K562 treated with DMSO at 1 percent for 24 hours (cell line): ENCODE results near the gene ASCL2. TPM values are rescaled to one million over a fixed set of nuclear protein-coding genes. Genes with fewer than 3 reads are reported as not detected.

Experiments
- total RNA-seq: library from RNA; unstranded; fragments of 300-600 nt; gene quantifications from 2 replicates; pipeline ENCODE4 v1.2.3, GENCODE V29; 2022; ENCODE audit warnings: low read depth; ENCODE audit not compliant: insufficient read depth

Gene ASCL2, protein sequence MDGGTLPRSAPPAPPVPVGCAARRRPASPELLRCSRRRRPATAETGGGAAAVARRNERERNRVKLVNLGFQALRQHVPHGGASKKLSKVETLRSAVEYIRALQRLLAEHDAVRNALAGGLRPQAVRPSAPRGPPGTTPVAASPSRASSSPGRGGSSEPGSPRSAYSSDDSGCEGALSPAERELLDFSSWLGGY
- 0.34 and 0.36 TPM in 2 replicates for total RNA-seq

DNA sequence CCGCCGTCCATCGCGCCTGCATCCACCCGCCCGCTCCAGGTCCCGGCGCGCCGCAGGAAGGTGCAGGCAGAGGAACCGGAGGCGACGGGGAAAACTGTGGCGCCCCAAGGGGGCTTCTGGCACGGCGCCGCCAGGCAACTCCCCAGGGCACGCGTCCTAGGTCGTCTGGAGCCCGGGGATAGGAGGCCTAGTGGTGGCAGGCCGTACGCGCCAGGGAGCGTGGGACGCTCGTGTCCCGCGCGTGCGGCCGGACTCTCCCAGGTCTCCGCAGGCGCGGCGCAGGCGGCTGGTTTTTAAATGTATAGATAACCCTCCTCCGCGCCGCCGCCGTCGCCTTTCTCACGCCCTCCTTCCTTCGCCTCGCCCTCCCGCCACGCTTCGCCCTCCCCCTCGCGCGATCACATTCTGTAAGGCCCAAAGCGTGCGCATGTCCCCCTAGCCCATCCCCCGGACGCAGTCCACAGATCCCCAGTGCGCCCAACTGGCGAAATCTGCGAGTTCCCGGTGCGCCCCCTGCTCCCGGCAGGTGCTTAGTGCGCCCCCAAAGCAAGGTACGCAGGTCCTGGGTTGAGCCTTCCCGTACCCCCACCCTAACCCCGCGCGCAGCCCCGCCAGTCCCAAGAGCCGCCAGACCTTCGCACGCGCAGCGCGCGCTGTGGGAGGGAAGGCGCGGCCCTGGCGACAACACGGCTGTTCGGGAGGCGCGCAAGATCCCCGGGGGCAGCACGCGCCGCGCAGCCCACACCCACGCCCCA is at the start of gene ASCL2:
Gene ASCL2 (minus strand): TSS at position 267 of the 755 bp plus-strand sequence. CDS start 256 bp downstream, at position 11.

GRCh38 chr11:2301631-2302305 is 31.4 kb upstream of the ASCL2 start, which contains the start of the genes C11orf21 and TSPAN32:
Gene C11orf21, minus strand, starts transcription at chr11:2301918. Its CDS starts 110 bp downstream, at chr11:2301808.
Gene TSPAN32, plus strand, starts transcription at chr11:2302013. Its CDS starts 137 bp downstream, at chr11:2302150.

Other genes with a start within 250 kb of the ASCL2 start
- gene IGF2, start 131.2 kb downstream of the ASCL2 start, total RNA-seq, result 0.07 TPM in 1 of 2 replicates, not detected in the other
- gene INS, start 109.4 kb downstream of the ASCL2 start, total RNA-seq, result not detected in 2 replicates
- gene TH, start 98.8 kb downstream of the ASCL2 start, total RNA-seq, result not detected in 2 replicates
- 0.65 and 0.97 TPM in 2 replicates for gene C11orf21, start 31.3 kb upstream of the ASCL2 start, total RNA-seq
- 0.82 and 2.6 TPM in 2 replicates for gene TSPAN32, start 31.4 kb upstream of the ASCL2 start, total RNA-seq
- 238 TPM in 2 replicates for gene CD81, start 106.7 kb upstream of the ASCL2 start, total RNA-seq
- gene TSSC4, start 130.2 kb upstream of the ASCL2 start, total RNA-seq, result 43.9 and 50.6 TPM in 2 replicates
- not detected in 2 replicates for gene TRPM5, start 173.9 kb upstream of the ASCL2 start, total RNA-seq
- not detected in 2 replicates for gene KCNQ1, start 174.4 kb upstream of the ASCL2 start, total RNA-seq